Measurements from ENCODE around the gene RPS25. TPM values are rescaled to one million over a fixed set of nuclear protein-coding genes. Genes with fewer than 3 reads are reported as not detected.
A peak's percentile ranks its signal among the peaks of the same experiment; 100 is the strongest.

Gene RPS25
- total RNA-seq, 2 donors from 2014 or later, result 1,289 to 1,299 TPM

- peaks cover 54% of the 10 kb centered on the region for H3K4me1 Mint-ChIP-seq
- H3K4me3 Mint-ChIP-seq, result peak overlapping the region; percentile 2
- DNase-seq, result no peak
- TF ChIP-seq, protein P1, sequence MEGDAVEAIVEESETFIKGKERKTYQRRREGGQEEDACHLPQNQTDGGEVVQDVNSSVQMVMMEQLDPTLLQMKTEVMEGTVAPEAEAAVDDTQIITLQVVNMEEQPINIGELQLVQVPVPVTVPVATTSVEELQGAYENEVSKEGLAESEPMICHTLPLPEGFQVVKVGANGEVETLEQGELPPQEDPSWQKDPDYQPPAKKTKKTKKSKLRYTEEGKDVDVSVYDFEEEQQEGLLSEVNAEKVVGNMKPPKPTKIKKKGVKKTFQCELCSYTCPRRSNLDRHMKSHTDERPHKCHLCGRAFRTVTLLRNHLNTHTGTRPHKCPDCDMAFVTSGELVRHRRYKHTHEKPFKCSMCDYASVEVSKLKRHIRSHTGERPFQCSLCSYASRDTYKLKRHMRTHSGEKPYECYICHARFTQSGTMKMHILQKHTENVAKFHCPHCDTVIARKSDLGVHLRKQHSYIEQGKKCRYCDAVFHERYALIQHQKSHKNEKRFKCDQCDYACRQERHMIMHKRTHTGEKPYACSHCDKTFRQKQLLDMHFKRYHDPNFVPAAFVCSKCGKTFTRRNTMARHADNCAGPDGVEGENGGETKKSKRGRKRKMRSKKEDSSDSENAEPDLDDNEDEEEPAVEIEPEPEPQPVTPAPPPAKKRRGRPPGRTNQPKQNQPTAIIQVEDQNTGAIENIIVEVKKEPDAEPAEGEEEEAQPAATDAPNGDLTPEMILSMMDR (conservative IDR thresholded peaks at IDR 0.05), result no peak
- H3K4me3 ChIP-seq (ENCODE audit: low read length), result peak overlapping the region; percentile 70
- no peaks in the 10 kb centered on the region for H3K9me3 ChIP-seq (ENCODE audit: control insufficient read depth, low read length)
- H3K27me3 ChIP-seq (ENCODE audit: control insufficient read depth, insufficient read depth, low read length, poor library complexity, severe bottlenecking), result no peaks in the 10 kb centered on the region
- 76 to 80% methylated on average over 8 to 15 of the region's 15 CpGs for WGBS, 2 experiments (ENCODE audit: insufficient coverage in 1 of 2, insufficient read length in 1 of 2)
- no peak overlapping the region for H3K9ac ChIP-seq (ENCODE audit: extremely low read depth, low read length, poor library complexity, severe bottlenecking)
- H3K4me1 ChIP-seq (ENCODE audit: control insufficient read depth, insufficient read depth, low read length), result peaks cover 31% of the 10 kb centered on the region
- H3K27ac ChIP-seq (ENCODE audit: low read depth, low read length), result no peak overlapping the region
- H3K36me3 Mint-ChIP-seq (ENCODE audit: low read depth), result peaks cover 71% of the 10 kb centered on the region
- peaks cover 58% of the 10 kb centered on the region for H3K36me3 ChIP-seq (ENCODE audit: control insufficient read depth, insufficient read depth, low read length)
- no peaks in the 10 kb centered on the region for H3K9me3 Mint-ChIP-seq
- no peaks in the 10 kb centered on the region for H3K27me3 Mint-ChIP-seq (ENCODE audit: insufficient read depth)
- peak overlapping the region; percentile 71 for H3K27ac Mint-ChIP-seq
Measured at GRCh38 chr11:119024430-119025098, 6.4 kb upstream of the RPS25 start.

- Mint-ChIP-seq H3K36me3 (ENCODE audit: low read depth) (peaks cover 66% of the 10 kb centered on the region), H3K4me3 (peak overlapping the region; percentile 4)
- no peak overlapping the region for H3K27ac ChIP-seq (ENCODE audit: low read depth, low read length)
Measured at GRCh38 chr11:119023741-119024140, 5.6 kb upstream of the RPS25 start.

DNA sequence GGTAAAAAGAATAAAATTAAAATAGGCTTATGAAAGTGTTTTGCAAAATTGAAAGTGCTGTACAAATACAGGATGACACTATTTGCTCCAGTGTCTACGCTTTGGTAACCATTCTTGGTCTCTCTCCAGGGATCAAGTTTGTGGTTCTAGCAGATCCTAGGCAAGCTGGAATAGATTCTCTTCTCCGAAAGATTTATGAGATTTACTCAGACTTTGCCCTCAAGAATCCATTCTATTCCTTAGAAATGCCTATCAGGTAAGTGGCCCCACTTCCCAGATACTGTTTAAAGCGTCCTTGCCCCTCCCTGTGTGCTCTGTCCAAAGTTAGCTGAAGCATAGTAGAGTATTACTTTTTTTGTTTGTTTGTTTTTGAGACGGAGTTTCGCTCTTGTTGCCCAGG lies 3.5 kb upstream of the RPS25 start:
- H3K4me1 Mint-ChIP-seq, result peaks cover 33% of the 10 kb centered on the region
- no peaks in the 10 kb centered on the region for H3K27me3 Mint-ChIP-seq (ENCODE audit: insufficient read depth)
- H3K9me3 Mint-ChIP-seq, result no peaks in the 10 kb centered on the region
- 92 to 100% methylated on average over 5 of the region's 5 CpGs for WGBS, 2 experiments (ENCODE audit: insufficient coverage in 1 of 2, insufficient read length in 1 of 2)
- no peak overlapping the region for H3K4me3 ChIP-seq (ENCODE audit: low read length)
- no peak overlapping the region for H3K27ac ChIP-seq (ENCODE audit: low read depth, low read length)
- peaks cover 64% of the 10 kb centered on the region for H3K36me3 Mint-ChIP-seq (ENCODE audit: low read depth)
- H3K27ac Mint-ChIP-seq, result no peak overlapping the region
- TF ChIP-seq, protein P1 (conservative IDR thresholded peaks at IDR 0.05), result no peak
- peaks cover 16% of the 10 kb centered on the region for H3K4me1 ChIP-seq (ENCODE audit: control insufficient read depth, insufficient read depth, low read length)
- no peak overlapping the region for H3K4me3 Mint-ChIP-seq
- peaks cover 55% of the 10 kb centered on the region for H3K36me3 ChIP-seq (ENCODE audit: control insufficient read depth, insufficient read depth, low read length)
- no peaks in the 10 kb centered on the region for H3K9me3 ChIP-seq (ENCODE audit: control insufficient read depth, low read length)
- DNase-seq, result no peak
- no peak overlapping the region for H3K9ac ChIP-seq (ENCODE audit: extremely low read depth, low read length, poor library complexity, severe bottlenecking)
- H3K27me3 ChIP-seq (ENCODE audit: control insufficient read depth, insufficient read depth, low read length, poor library complexity, severe bottlenecking), result no peaks in the 10 kb centered on the region

More at GRCh38 chr11:119023741-119024140, 5.6 kb upstream of the RPS25 start:
- Histone ChIP-seq H3K9ac (ENCODE audit: extremely low read depth, low read length, poor library complexity, severe bottlenecking) (no peak overlapping the region), H3K4me3 (ENCODE audit: low read length) (peak overlapping the region; percentile 70), H3K27me3 (ENCODE audit: control insufficient read depth, insufficient read depth, low read length, poor library complexity, severe bottlenecking) (no peaks in the 10 kb centered on the region), H3K9me3 (ENCODE audit: control insufficient read depth, low read length) (no peaks in the 10 kb centered on the region), H3K4me1 (ENCODE audit: control insufficient read depth, insufficient read depth, low read length) (peaks cover 27% of the 10 kb centered on the region), H3K36me3 (ENCODE audit: control insufficient read depth, insufficient read depth, low read length) (peaks cover 58% of the 10 kb centered on the region)
- Mint-ChIP-seq H3K4me1 (peaks cover 46% of the 10 kb centered on the region), H3K9me3 (no peaks in the 10 kb centered on the region), H3K27ac (peak overlapping the region; percentile 18), H3K27me3 (ENCODE audit: insufficient read depth) (no peaks in the 10 kb centered on the region)
- TF ChIP-seq, protein P1 (conservative IDR thresholded peaks at IDR 0.05), result no peak
- no peak for DNase-seq
